GM19035 (cell line): ENCODE data around the gene PITPNC1.
"Not testable (repeated sequence)": the region's sequence is repeated elsewhere in the genome, so short reads cannot be mapped to it uniquely, and the experiment has no call there.

Source experiments
- ATAC-seq: cut with Tn5 transposase; IDR thresholded peaks from one replicate; pipeline ENCODE4 v1.9.1; 2021; ENCODE audit not compliant: unreplicated experiment

PITPNC1 gene

DNA sequence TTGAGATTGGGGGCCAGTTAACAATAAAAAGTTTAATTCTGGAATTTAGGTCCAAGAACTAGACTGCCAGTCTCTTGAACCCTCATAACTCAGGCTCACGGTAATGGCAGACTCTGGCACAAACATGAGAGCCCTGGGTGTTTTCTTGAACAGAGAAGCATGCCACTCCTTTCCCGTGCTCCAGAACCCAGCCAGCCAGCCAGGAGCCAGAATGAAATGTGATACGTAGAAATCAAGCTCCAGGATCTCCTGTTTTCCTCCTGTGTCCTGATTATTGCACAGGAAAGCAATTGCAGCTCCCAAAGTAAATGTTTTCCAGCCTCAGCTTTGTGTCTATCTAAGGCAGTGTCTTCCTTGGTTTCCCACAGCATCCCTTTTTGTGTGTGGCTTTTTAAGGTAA, 294.4 kb downstream of the PITPNC1 start:
- ATAC-seq: no peak

DNA sequence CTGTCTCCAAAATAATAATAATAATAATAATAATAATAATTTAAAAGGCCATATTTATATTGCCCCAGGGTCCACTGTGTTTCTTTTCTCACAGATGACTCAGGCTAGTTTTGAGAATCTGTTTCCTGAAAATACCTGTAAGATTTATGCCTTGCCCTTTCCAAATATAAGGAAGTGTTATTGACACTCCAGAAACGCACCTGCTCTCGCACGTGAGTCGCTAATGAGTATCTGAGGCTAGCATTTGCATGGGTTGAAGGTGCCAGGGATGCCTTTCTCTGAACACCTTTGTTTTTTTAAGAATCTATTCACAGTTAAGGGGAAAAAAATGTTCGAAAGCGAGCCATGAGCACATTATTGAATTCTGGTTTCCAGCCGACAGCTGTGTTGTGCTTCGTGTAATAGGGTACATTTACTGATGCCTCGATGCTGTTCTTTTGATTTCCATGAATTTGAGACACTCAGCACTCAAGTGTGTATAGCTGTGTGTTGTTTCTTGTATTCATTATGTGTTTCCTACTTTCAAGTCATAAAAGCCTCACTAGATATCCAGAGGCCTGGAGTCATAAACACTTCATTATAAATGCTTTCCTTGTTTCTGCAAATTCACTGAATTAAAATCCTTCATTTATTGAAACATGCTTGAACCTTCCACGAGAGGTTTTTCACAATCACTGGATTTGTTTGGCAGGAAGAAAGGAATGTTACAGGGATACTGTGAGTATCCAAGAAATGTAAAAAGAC, 295.7 kb downstream of the PITPNC1 start:
- no peak for ATAC-seq

DNA sequence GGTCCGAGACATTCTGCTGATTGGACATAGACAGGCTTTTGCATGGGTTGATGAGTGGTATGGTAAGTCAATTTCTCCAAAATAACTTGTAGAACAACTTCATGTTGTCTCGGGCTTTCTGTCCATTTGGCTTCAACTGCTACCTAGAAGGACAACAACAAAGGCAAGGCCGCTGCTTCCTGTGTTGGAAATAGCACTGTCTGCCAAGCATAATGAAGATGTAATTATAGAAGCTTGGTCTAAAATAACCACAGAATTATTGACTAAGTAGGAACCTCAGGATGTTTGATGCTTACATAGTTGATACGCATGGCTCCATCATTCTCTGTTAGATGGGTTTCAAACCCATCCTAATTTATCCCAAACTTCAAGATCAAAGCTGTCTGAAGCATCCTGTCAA, 298.4 kb downstream of the PITPNC1 start:
- no peak for ATAC-seq

DNA sequence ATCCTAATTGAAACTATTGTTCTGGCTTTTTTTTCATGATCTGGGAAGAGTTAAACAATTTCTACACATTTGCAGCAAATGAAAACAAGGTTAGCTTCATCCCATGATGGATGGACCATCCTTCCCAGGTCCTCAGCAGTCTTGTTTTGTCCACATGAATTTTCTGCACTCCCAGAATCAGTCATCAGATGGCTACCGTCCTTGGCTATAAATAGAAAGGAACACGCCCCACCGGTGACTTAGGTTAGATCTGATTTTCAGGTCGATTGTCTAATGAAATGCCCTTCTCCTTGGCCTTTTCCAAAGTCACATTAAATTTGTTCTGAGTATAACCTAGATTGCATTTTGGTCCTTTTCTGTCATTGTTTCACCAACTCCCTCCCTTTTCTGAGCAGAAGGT, 299.2 kb downstream of the PITPNC1 start:
- no peak for ATAC-seq

DNA sequence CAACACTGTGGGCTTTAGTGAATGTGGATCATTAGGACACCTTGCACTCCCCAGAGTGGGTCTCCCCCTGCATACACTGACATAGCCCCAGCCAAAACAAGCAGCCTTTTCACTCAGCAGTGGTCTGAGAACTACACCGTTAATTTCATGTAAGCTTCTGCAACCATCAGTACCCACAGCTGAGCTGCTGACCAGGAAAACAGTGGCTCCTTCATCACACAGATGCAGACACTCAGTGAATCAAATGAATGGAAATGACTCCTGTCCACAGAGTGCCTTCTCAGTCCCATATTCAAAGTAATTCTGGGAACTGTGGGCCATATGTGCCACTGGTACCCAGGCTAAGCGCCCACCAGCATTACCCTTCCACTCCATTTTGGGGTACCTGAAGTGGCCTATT, 301.3 kb downstream of the PITPNC1 start:
- ATAC-seq: no peak

DNA sequence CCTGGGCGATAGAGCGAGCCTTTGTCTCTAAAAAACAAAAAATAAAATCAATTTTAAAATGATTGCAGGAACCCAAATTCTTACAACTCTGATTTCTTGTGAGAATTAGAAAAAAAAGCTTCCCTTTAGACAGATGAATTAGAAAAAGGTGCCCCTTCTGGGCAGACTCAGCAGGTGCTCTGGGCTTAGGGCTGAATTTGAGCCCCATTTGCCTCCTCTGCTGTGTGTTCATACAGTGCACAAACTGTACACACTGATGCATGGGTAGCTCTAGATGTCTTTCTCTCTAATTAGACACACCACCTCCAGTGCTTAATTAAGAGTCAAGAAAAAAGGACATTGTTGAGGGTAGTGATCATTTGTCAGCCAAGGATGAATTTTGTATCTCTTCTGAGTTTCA, 302.1 kb downstream of the PITPNC1 start:
- no peak for ATAC-seq

DNA sequence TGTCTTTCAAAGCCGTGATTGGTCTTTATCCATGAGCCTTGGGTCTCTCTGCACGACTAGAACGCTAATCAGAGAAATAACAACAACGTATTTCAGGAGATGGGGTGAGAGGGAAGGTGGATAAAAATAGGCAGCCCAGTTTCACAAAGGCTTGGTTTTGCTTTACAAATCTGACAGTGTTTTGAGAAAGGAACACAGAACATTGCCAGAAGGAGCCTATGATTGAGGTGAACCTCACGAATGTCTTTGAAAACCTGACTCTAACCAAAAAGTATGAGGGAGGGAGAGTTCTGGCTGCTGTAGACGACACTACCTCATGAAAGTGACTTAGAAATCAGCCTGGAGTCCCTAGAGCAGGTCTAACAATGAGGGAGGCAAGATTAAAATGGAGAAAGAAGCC, 302.6 kb downstream of the PITPNC1 start:
- no peak for ATAC-seq

DNA sequence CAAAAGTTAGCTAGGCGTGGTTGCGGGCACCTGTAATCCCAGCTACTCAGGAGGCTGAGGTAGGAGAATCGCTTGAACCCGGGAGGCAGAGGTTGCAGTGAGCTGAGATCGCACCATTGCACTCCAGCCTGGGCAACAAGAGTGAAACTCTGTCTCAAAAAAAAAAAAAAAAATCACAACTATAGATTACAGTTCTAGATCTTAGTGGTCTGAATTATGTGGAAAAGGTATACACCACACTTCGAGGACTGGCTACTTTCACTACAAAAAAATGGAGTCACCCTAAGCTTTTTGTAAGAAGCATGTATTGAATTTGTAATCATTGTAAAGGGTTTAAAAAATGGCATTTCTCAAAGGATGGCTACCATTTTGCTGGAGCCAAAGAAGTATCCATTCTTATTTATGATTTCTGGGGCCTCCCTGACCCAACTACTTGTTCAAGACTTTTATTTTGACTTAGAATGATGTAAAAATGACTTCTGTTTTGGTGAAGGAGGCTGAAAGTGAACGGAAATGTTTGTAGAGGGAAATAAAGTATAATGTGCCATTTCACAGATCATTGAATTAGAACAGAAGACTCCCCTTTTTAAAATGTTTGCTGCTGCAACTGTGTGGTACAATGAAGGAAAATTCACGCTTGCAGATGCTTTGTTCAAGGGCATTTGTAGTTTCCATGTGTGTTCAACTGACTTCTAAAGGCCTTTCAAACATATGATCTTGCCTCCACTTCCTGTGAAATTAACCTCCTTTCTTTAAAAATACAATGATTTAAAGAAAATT, 303.6 kb downstream of the PITPNC1 start:
- no peak for ATAC-seq

DNA sequence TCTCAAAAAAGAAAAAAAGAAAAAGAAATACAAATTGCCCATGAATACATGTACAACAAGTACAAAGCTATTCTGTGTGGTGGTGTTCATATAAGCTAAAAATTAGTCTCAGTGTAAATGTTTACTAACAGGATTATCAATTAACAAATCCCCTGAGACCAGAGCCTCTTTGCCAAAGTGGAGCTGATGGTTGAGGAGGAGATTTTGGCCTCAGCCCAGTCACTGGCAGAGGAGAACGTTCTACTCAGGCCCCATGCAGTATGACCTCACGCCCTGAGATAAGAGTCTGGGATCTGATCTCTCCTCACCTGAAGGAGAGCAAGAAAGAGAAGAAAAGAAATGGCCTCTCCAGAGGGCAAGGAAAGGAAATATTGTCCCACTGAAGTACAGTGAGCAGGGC, 305.1 kb downstream of the PITPNC1 start:
- ATAC-seq: no peak

DNA sequence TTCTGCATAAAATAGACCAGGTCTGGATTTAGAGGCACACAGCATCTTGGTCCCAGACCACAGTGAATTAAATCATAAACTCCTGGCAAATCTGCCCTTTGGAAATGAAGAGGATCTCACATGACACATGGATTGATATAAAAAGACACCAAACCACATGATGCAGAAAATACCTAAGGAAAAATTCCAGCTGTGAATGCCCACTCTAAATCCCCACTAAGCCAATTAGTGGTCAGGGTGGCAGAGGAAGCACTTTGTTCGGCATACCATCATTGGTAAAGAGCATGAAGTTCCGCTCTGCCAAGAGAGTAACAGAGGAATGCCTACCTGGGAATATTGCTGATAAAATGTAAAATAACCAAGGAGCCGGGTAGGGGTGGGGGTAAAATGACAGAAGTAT, 308.3 kb downstream of the PITPNC1 start:
- ATAC-seq: no peak

DNA sequence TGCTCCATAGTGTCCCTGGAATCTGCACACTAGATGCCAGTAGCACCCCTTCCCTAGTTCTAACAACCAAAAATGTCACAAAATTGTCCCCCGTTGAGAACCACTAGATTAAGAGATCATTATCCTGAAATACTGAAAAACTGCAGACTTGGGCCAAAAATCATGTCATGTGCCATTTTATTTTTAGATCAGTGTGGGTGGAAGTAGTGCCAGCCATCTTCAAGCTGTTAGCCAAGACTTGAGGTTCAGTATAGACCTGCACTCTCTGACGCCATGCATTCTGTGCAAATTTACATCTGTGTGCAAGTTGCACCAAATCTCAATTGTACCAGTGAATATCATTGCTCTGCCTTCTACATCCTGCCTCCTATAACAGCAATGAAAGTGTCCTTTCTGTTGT, 309.2 kb downstream of the PITPNC1 start:
- no peak for ATAC-seq

DNA sequence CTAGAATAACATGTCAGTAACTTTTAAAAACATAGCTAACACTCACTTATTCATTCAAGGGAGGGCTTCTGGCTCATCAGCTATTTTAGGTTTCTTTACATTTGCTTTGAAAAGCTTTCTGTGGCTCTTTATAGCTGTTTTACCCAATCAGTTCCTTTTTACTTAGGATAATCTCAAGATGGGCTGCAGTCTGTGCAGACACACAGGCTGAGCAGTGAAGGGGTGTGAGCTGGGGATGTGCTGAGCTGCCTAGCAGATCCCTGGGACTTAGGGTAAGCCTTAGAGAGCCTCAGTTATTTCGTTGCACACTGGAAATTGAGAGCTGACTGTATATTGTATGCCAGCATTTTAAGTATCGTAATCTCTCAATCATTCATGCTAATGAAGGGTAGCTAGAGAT, 310.4 kb downstream of the PITPNC1 start:
- no peak for ATAC-seq

DNA sequence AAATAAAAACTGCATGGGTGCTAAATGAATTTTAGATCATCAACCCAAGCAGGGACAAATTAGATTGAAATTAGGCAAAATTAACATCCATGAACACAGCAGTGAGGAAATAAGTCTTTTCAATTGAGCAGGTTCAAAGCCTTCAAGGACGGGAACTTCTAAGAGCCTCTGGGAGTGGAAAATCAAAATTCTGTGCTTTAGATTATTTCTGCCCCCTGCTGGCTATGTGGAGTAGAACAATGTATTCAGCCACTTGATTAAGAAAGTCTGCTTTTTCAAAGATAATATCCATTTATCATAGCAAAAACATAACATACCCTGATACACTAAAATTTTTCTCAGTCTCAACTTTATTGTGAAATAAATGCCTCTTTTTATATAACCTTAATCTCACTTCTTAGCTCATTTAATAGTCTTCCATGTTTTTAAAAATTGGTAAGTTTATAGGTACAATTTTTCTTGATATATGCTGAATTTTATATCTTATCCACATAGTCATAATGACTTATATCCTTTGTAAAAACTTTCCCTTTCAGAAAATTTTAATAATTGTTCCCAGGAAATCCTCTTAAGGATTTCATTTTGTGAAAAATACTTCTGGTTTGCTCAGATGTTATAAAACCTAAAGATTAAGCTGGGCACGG, 312.6 kb downstream of the PITPNC1 start:
- ATAC-seq: no peak

DNA sequence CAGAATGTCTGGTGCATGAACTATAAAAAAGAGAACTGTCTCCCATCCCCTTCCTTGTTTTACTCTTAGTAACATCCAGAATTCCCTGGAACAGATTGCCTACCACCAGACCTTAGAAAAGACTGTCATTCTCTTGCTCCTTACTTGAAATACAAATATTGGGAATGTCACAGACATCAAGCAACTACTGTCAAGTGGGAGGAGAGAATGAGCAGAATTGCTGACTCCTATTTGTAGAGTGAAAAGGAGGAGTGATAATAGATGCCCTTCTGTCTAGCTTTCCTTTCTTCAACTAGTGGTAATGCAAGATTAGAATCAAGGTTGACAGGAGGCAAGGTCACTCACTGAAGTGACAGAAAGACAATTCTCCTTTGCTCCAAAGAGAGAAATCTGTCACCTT, 316.7 kb downstream of the PITPNC1 start:
- no peak for ATAC-seq

DNA sequence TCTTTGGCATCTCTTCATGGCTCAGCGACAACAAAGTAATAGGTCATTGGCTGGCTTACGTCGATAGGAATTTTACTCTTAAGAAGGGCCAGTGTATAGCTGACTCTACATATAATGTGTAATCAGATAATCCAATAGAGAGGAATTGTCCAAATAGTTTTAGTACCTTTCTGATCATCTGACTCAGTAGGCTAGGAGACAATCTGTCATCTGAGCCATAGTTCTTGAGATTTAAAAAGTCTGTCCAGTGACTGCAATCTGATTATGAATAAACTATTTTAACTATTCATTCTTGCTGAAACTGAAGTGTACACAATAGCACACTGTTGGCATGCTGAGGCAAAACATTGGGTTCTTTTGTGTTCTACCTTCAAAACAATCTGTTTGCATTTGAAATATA, 319.3 kb downstream of the PITPNC1 start:
- ATAC-seq: no peak

DNA sequence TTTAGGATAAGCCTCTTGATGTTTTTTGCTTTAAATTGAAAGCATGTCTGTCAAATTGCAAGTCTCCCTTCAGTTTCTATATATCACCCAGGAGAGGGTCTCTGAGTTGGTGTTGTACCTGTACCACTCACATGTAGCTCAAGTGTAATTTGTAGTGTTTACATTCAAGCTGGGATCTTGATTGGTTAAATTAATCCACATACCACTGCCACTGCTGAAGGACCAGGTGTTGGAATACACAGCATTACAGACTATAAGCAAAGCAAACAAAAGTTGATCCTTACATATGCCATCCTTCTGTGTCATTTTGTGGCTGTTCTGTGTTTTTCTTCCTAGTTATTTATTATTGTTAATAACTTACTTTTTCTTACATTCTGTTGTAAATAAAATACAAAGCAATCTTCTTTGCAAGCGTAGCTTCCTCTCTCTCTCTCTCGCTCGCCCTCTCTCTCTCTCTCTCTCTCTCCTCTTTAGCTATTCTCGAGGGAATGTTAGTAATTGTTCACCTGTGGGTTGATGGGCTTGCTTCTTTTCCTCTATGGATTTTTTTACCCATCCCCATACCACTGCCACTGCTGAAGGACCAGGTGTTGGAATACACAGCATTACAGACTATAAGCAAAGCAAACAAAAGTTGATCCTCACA, 319.9 kb downstream of the PITPNC1 start:
- ATAC-seq: no peak

DNA sequence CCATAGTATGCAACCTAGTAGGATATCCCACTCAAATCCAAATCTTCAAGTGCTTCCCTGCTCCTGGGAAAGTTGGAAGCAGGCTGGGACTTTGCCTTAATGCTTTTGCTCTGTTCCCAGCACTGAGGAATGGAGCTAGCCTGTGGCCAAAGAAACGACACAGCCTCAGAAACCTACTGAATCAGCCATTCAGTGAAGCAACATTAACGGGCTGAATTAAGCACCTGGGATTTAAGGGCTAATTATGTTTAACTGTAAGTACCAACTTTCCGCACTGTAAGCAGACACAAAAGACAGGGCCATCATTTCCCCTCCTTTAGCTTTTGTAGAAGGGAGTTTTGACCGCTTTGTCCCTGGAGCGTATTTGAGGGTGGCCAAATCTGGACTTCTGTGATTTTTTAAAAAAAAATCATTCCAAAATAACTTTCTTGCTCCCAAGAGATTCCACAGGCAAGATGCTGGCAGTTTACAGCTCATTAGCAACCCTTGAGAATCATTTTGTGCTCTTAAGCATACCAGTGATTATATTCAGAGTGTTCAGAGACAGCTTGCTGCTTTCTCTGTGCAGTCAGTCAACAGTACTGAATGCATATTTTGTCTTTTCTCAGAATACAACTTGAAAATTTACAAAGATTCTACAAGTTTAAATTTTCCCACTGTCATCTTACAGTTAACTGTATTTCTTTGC, 323.1 kb downstream of the PITPNC1 start:
- ATAC-seq: no peak

DNA sequence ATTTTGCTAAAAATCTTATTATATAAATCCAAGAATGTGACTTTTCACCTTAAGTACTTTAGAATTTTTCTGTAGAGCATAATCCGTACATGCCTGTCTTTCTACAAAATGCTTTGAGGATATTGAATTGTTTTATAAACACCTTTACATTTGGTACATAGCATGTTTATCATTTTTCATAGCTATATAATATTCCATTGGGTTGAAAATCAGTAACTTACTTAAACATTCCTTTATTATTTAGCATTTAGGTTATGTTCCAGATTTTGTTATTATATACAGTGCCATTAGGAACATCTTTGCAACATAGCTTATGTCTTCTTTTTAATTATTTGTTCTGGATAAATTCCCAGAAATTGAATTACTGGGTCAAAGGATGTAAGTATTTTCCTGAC, 323.6 kb downstream of the PITPNC1 start:
- no peak for ATAC-seq

DNA sequence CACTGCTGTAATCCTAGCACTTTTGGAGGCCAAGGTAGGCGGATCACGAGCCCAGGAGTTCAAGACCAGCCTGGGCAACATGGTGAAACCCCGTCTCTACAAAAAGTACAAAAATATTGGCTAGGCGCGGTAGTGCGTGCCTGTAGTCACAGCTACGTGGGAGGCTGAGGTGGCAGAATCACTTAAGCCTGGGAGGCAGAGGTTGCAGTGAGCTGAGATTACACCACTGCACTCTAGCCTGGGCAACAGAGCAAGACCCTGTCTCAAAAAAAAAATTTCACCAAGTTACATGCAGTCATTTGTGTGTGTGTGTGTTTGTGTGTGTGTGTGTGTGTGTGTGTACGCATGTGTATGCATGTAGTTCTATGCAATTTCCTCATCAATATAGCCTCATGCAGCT, 325.8 kb downstream of the PITPNC1 start:
- not testable (repeated sequence) for ATAC-seq

DNA sequence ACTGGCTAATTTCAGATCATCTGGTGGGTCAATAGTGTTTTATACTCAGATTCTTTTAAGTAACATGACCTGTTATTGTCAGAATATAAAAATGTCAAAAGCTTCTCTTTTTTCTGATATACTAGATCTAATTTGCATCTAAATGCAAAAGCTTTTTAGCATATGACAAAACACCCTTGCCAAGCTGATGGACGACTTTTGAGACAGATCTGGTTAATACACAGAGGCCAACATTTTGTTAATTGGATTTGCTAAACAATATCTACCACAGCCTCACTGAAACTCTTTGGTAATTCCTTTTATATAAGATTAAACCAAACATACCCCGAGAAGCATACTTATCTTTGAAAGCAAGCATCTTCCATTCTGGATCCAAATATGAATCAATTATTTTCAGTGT, 330.4 kb downstream of the PITPNC1 start:
- no peak for ATAC-seq

DNA sequence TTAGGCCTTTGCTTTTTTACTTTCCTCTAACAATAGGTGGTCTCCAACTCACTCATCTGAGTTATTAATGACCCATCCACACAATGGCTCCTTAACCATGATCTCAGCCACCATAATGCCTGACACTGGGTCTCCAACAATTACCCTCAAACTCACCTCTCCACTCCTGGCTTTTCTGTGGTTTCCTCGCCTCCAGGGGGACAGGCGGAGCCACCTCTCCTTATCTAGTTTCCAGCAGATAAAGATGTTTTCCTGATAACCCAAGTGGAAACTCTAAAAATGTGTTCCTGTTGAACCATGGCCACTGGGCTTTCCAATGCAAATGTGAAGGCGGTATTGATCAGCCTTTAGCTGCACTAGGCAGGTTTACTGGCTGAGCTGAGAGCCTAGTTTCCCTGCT, 331.3 kb downstream of the PITPNC1 start:
- no peak for ATAC-seq
